Mesothelial cell of epicardium (in vitro differentiated cells): ENCODE measurements around the gene IGF1R. TPM values are rescaled to one million over a fixed set of nuclear protein-coding genes. Genes with fewer than 3 reads are reported as not detected.

Experiments used
- DNase-seq, 2 experiments: peaks; one replicate each; pipeline ENCODE4 v3.0.0; 2021; ENCODE audit warnings: low spot score in 2 of 2; ENCODE audit not compliant: unreplicated experiment in 2 of 2
- H3K27ac Mint-ChIP-seq: 2 replicates; pipeline ENCODE4 v1.8.0; 2021; ENCODE audit warnings: mixed read lengths
- H3K27me3 Mint-ChIP-seq: 2 replicates; pipeline ENCODE4 v1.8.0; 2021; ENCODE audit warnings: low read depth, mixed read lengths
- H3K36me3 Mint-ChIP-seq: 2 replicates; pipeline ENCODE4 v1.8.0; 2021; ENCODE audit warnings: mixed read lengths
- H3K4me1 Mint-ChIP-seq: 2 replicates; pipeline ENCODE4 v1.8.0; 2021; ENCODE audit warnings: mixed read lengths
- H3K4me3 Mint-ChIP-seq: 2 replicates; pipeline ENCODE4 v1.8.0; 2021; ENCODE audit warnings: mild to moderate bottlenecking, moderate library complexity, mixed read lengths
- H3K9me3 Mint-ChIP-seq: 2 replicates; pipeline ENCODE4 v1.8.0; 2021; ENCODE audit warnings: mixed read lengths
- CTCF ChIP-seq: fragments of 200-600 bp; sonication (generic); IDR thresholded peaks from one replicate; pipeline ENCODE4 v1.5.0; 2021; ENCODE audit warnings: antibody characterized with exemption; ENCODE audit not compliant: unreplicated experiment
- total RNA-seq: library from RNA; stranded (reverse); gene quantifications from 3 replicates; pipeline ENCODE4 v1.2.1, GENCODE V29; 2021

IGF1R gene
- total RNA-seq, 1 donor from 2014 or later: 113 TPM

- peak overlapping the region; percentile 43 for H3K27ac Mint-ChIP-seq
- H3K4me1 Mint-ChIP-seq: peaks cover 36% of the 10 kb centered on the region
- DNase-seq: no peak
- no peaks in the 10 kb centered on the region for H3K9me3 Mint-ChIP-seq
- H3K4me3 Mint-ChIP-seq: no peak overlapping the region
- H3K36me3 Mint-ChIP-seq: peaks cover 2% of the 10 kb centered on the region
- H3K27me3 Mint-ChIP-seq: no peaks in the 10 kb centered on the region
- TF ChIP-seq CTCF: no peak
Observed at GRCh38 chr15:98684436-98684835, 36.1 kb downstream of the IGF1R start.

- Mint-ChIP-seq H3K36me3 (peaks cover 2% of the 10 kb centered on the region), H3K4me1 (peaks cover 36% of the 10 kb centered on the region), H3K27me3 (no peaks in the 10 kb centered on the region), H3K27ac (no peak overlapping the region), H3K4me3 (no peak overlapping the region), H3K9me3 (no peaks in the 10 kb centered on the region)
- no peak for TF ChIP-seq CTCF
- DNase-seq: no peak
Observed at GRCh38 chr15:98684995-98685525, 36.7 kb downstream of the IGF1R start.

- H3K27ac Mint-ChIP-seq: no peak overlapping the region
- no peaks in the 10 kb centered on the region for H3K27me3 Mint-ChIP-seq
- no peak overlapping the region for H3K4me3 Mint-ChIP-seq
- peaks cover 2% of the 10 kb centered on the region for H3K36me3 Mint-ChIP-seq
- no peak for TF ChIP-seq CTCF
- no peaks in the 10 kb centered on the region for H3K9me3 Mint-ChIP-seq
- DNase-seq: no peak
- H3K4me1 Mint-ChIP-seq: peaks cover 36% of the 10 kb centered on the region
Observed at GRCh38 chr15:98686983-98687382, 38.6 kb downstream of the IGF1R start.

GRCh38 chr15:98689431-98689861 is 41.1 kb downstream of the IGF1R start:
- no peak overlapping the region for H3K27ac Mint-ChIP-seq
- H3K36me3 Mint-ChIP-seq: peaks cover 2% of the 10 kb centered on the region
- no peak for TF ChIP-seq CTCF
- H3K9me3 Mint-ChIP-seq: no peaks in the 10 kb centered on the region
- H3K4me3 Mint-ChIP-seq: no peak overlapping the region
- peaks cover 26% of the 10 kb centered on the region for H3K4me1 Mint-ChIP-seq
- H3K27me3 Mint-ChIP-seq: no peaks in the 10 kb centered on the region
- no peak for DNase-seq

- Mint-ChIP-seq H3K27ac (no peak overlapping the region), H3K9me3 (no peaks in the 10 kb centered on the region), H3K4me3 (no peak overlapping the region), H3K36me3 (peaks cover 2% of the 10 kb centered on the region), H3K27me3 (no peaks in the 10 kb centered on the region), H3K4me1 (peaks cover 31% of the 10 kb centered on the region)
- DNase-seq: no peak
- TF ChIP-seq CTCF: no peak
Observed at GRCh38 chr15:98690272-98690950, 42.1 kb downstream of the IGF1R start.
